CD4-positive, alpha-beta T cell treated with Interferon gamma for 1 hour (primary cell): Measurements from ENCODE around the gene PHACTR2.
"Not testable (repeated sequence)": the region's sequence is repeated elsewhere in the genome, so short reads cannot be mapped to it uniquely, and the experiment has no call there.

Experiments
- DNase-seq: peaks from one replicate; pipeline ENCODE4 v3.0.0-alpha.2; 2020

PHACTR2 gene

DNA sequence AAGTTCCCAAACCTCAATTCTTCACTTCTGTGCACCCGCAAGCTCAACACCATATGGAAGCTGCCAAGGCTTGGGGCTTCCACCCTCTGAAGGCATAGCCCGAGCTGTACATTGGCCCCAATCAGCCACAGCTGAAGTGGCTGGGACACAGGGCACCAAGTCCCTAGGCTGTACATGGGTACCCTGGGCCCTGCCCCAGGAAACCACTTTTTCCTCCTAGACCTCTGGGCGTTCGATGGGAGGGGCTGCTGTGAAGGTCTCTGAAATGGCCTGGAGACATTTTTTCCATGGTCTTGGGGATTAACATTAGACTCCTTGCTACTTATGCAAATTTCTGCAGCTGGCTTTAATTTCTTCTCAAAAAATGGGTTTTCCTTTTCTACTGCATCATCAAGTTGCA, 195.8 kb downstream of the PHACTR2 start:
- DNase-seq, result not testable (repeated sequence)

DNA sequence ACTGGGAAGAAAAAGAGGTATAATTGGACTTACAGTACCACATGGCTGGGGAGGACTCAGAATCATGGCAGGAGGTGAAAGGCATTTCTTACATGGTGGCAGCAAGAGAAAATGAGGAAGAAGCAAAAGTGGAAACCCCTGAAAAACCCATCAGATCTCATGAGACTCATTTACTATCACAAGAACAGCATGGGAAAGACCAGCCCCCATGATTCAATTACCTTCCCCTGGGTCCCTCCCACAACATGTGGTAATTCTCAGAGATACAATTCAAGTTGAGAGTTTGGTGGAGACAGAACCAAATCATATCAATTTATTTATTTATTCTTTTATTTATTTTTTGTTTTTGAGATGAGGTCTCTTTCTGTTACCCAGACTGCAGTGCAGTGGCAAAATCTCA, 196.7 kb downstream of the PHACTR2 start:
- not testable (repeated sequence) for DNase-seq

DNA sequence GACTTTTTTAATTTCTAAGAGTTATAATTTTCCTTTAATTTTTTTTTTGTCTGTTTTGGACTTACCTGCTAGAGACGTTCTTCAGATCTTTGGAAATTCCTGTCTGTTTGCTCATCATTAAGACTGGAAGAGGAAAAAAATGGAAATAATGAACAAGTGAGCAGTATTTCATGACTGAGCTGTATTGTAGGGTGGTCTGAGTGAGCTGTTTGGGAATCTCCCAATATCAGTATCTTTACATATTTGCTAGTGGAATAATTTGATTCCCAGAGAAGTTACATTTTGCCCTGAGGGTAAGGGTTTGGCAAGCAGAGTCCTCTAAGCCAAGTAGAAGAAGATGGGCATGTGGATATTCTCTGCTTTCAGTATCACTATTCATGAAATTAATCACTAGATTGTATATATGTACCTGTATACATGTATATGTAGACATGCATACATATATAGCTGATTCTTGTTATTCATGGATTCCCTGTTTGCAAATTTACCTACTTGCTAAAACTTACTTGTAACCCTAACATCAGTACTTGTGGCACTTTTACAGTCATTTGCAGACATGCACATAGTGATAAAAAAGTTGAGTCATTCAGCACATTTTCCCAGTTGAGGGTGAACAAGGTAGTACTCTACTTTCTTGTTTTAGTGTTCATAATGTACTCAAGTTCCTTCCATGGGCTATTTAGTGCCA, 200.0 kb downstream of the PHACTR2 start:
- no peak for DNase-seq

DNA sequence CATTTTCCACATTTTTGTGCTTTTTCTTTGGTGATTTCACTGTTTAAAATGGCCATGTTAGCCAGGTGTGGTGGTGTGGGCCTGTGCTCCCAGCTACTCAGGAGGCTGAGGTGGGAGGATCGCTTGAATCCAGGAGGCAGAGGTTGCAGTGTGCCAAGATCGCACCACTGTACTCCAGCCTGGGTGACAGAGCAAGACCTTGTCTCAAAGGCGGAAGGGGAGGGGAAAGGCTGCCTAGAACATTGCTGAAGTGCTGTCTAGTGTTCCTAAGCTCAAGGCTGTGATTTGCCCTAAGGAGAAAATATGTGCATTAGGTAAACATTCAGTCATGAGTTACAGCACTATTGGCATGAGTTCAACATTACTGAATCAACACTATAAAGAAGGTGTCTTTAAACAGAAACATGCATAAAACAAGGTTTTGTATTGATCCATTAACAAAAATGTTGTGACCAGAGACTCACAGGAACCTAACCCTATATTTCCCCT, 200.6 kb downstream of the PHACTR2 start:
- DNase-seq, result no peak

DNA sequence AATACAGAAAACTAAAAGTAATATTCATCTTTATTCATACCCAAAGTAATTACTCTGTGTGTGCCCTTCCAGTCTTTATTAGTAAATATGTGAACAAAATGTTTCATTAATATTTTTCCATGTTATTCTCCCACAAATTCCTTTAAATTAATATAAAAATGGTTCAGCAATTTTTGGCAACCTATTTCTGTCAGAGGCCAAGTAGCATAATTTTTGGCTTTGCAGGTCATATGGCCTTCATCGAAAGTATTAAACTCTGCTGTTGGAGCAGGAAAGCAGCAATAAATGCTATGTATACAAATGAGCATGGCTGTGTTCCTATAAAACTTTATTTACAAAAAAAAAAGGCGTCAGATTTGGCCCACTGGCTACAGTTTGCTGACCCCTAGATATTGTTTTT, 202.6 kb downstream of the PHACTR2 start:
- no peak for DNase-seq
